HEK293 (cell line): ENCODE data around the gene FANK1.

Source experiments
- GLI2 ChIP-seq: fragments of 450-650 bp; formaldehyde crosslinking; IDR thresholded peaks from 2 replicates; pipeline ENCODE4; 2017; ENCODE audit warnings: missing biosample characterization, missing genetic modification characterization, low read depth, borderline replicate concordance
- PRDM4 ChIP-seq: fragments of 450-650 bp; formaldehyde crosslinking; IDR thresholded peaks from 2 replicates; pipeline ENCODE4 v1.5.1; 2017; ENCODE audit warnings: missing biosample characterization, missing genetic modification characterization
- ZBTB11 ChIP-seq: fragments of 450-650 bp; formaldehyde crosslinking; conservative IDR thresholded peaks from 2 replicates; pipeline ENCODE4 v1.5.1; 2016; ENCODE audit warnings: low read depth, missing biosample characterization, missing genetic modification characterization
- ZNF121 ChIP-seq: fragments of 450-650 bp; formaldehyde crosslinking; IDR thresholded peaks from 2 replicates; pipeline ENCODE4 v1.5.1; 2016; ENCODE audit warnings: missing biosample characterization, missing genetic modification characterization
- ZNF148 ChIP-seq: fragments of 450-650 bp; formaldehyde crosslinking; IDR thresholded peaks from 2 replicates; pipeline ENCODE4 v1.5.0; 2017; ENCODE audit warnings: missing biosample characterization, missing genetic modification characterization, borderline replicate concordance
- ZNF184 ChIP-seq: fragments of 450-650 bp; IDR thresholded peaks from 2 replicates; pipeline ENCODE4 v1.5.1; 2018; ENCODE audit warnings: missing biosample characterization, mild to moderate bottlenecking, missing genetic modification characterization
- ZNF202 ChIP-seq: fragments of 450-650 bp; formaldehyde crosslinking; IDR thresholded peaks from 2 replicates; pipeline ENCODE4 v1.5.1; 2016; ENCODE audit warnings: missing biosample characterization, missing genetic modification characterization, borderline replicate concordance
- ZNF366 ChIP-seq: fragments of 450-650 bp; formaldehyde crosslinking; conservative IDR thresholded peaks from 2 replicates; pipeline ENCODE4 v1.5.1; 2016; ENCODE audit warnings: missing biosample characterization, missing genetic modification characterization
- ZNF548 ChIP-seq: fragments of 450-650 bp; formaldehyde crosslinking; IDR thresholded peaks from 2 replicates; pipeline ENCODE4 v1.5.1; 2016; ENCODE audit warnings: missing biosample characterization, missing genetic modification characterization
- ZNF658 ChIP-seq: fragments of 450-650 bp; formaldehyde crosslinking; IDR thresholded peaks from 2 replicates; pipeline ENCODE4; 2016; ENCODE audit warnings: missing biosample characterization, missing genetic modification characterization
- TF ChIP-seq, protein P1 (sequence below): fragments of 450-650 bp; formaldehyde crosslinking; IDR thresholded peaks from 2 replicates; pipeline ENCODE4 v1.5.1; 2016; ENCODE audit warnings: missing biosample characterization, missing genetic modification characterization, borderline replicate concordance
- TF ChIP-seq, protein P2 (sequence below): fragments of 450-650 bp; formaldehyde crosslinking; IDR thresholded peaks from 2 replicates; pipeline ENCODE4 v1.5.1; 2016; ENCODE audit warnings: missing biosample characterization, missing genetic modification characterization
- TF ChIP-seq, protein P3 (sequence below): fragments of 450-650 bp; formaldehyde crosslinking; IDR thresholded peaks from 2 replicates; pipeline ENCODE4 v1.5.1; 2017; ENCODE audit warnings: missing biosample characterization, missing genetic modification characterization

Gene FANK1

DNA sequence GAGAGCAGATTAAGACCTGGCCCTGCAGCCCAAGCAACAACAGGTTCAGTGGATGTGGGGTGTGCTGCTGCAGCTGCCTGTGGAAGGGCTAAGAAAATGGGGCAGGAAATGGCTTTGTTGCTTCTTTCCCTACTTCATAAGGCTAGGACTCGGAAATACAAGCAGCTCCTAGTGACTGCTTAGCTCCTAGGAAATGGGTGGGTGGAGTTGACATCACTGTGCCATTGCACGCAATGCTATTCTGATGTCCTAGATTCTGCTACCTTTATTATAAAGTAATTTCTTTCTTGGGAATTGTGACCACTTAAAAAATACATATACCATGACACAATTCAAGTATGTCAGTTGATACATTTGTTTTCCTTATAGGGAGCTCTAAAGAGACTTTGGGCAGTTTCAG lies 155.8 kb downstream of the FANK1 start (continued):
- TF ChIP-seq, protein P1, sequence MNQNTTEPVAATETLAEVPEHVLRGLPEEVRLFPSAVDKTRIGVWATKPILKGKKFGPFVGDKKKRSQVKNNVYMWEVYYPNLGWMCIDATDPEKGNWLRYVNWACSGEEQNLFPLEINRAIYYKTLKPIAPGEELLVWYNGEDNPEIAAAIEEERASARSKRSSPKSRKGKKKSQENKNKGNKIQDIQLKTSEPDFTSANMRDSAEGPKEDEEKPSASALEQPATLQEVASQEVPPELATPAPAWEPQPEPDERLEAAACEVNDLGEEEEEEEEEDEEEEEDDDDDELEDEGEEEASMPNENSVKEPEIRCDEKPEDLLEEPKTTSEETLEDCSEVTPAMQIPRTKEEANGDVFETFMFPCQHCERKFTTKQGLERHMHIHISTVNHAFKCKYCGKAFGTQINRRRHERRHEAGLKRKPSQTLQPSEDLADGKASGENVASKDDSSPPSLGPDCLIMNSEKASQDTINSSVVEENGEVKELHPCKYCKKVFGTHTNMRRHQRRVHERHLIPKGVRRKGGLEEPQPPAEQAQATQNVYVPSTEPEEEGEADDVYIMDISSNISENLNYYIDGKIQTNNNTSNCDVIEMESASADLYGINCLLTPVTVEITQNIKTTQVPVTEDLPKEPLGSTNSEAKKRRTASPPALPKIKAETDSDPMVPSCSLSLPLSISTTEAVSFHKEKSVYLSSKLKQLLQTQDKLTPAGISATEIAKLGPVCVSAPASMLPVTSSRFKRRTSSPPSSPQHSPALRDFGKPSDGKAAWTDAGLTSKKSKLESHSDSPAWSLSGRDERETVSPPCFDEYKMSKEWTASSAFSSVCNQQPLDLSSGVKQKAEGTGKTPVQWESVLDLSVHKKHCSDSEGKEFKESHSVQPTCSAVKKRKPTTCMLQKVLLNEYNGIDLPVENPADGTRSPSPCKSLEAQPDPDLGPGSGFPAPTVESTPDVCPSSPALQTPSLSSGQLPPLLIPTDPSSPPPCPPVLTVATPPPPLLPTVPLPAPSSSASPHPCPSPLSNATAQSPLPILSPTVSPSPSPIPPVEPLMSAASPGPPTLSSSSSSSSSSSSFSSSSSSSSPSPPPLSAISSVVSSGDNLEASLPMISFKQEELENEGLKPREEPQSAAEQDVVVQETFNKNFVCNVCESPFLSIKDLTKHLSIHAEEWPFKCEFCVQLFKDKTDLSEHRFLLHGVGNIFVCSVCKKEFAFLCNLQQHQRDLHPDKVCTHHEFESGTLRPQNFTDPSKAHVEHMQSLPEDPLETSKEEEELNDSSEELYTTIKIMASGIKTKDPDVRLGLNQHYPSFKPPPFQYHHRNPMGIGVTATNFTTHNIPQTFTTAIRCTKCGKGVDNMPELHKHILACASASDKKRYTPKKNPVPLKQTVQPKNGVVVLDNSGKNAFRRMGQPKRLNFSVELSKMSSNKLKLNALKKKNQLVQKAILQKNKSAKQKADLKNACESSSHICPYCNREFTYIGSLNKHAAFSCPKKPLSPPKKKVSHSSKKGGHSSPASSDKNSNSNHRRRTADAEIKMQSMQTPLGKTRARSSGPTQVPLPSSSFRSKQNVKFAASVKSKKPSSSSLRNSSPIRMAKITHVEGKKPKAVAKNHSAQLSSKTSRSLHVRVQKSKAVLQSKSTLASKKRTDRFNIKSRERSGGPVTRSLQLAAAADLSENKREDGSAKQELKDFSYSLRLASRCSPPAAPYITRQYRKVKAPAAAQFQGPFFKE (tag by site-specific recombination), result no peak
- TF ChIP-seq ZNF202 (tag by site-specific recombination), result no peak
- no peak for TF ChIP-seq ZNF658 (tag by site-specific recombination)
- no peak for TF ChIP-seq ZNF184
- no peak for TF ChIP-seq ZNF548 (tag by site-specific recombination)
- TF ChIP-seq ZNF148, result no peak
- no peak for TF ChIP-seq ZNF366 (tag by site-specific recombination)
- no peak for TF ChIP-seq GLI2 (tag by site-specific recombination)
- TF ChIP-seq, protein P2, sequence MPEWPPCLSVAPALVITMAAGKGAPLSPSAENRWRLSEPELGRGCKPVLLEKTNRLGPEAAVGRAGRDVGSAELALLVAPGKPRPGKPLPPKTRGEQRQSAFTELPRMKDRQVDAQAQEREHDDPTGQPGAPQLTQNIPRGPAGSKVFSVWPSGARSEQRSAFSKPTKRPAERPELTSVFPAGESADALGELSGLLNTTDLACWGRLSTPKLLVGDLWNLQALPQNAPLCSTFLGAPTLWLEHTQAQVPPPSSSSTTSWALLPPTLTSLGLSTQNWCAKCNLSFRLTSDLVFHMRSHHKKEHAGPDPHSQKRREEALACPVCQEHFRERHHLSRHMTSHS, result no peak
- no peak for TF ChIP-seq ZBTB11
- TF ChIP-seq ZNF121 (tag by site-specific recombination), result no peak
- no peak for TF ChIP-seq PRDM4 (tag by site-specific recombination)
- TF ChIP-seq, protein P3, sequence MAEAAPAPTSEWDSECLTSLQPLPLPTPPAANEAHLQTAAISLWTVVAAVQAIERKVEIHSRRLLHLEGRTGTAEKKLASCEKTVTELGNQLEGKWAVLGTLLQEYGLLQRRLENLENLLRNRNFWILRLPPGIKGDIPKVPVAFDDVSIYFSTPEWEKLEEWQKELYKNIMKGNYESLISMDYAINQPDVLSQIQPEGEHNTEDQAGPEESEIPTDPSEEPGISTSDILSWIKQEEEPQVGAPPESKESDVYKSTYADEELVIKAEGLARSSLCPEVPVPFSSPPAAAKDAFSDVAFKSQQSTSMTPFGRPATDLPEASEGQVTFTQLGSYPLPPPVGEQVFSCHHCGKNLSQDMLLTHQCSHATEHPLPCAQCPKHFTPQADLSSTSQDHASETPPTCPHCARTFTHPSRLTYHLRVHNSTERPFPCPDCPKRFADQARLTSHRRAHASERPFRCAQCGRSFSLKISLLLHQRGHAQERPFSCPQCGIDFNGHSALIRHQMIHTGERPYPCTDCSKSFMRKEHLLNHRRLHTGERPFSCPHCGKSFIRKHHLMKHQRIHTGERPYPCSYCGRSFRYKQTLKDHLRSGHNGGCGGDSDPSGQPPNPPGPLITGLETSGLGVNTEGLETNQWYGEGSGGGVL (tag by site-specific recombination), result no peak
